HG02885 (cell line): ENCODE measurements around the gene ZNF25.
"Not testable (repeated sequence)": the region's sequence is repeated elsewhere in the genome, so short reads cannot be mapped to it uniquely, and the experiment has no call there.

Experiments
- ATAC-seq: cut with Tn5 transposase; IDR thresholded peaks from one replicate; pipeline ENCODE4 v1.9.1; 2021; ENCODE audit warnings: mild to moderate bottlenecking; ENCODE audit not compliant: unreplicated experiment, poor library complexity

The ZNF25 gene

GRCh38 chr10:37976091-37976879 lies at the start of gene ZNF25:
Gene ZNF25 (minus strand): TSS chr10:37976647. CDS start chr10:37971722, 4,925 bp downstream.
- peak; percentile 95 for ATAC-seq

- peak; percentile 94 for ATAC-seq
These were observed 48.8 kb upstream of the ZNF25 start for GRCh38 chr10:38025283-38025682.

DNA sequence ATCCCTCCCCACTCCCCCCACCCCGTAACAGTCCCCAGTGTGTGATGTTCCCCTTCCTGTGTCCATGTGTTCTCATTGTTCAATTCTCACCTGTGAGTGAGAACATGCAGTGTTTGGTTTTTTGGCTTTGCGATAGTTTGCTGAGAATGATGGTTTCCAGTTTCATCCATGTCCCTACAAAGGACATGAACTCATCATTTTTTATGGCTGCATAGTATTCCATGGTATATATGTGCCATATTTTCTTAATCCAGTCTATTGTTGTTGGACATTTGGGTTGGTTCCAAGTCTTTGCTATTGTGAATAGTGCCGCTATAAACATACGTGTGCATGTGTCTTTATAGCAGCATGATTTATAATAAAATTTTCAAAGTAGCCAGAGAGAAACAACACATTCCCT lies 42.7 kb upstream of the ZNF25 start:
- ATAC-seq = not testable (repeated sequence)

- ATAC-seq = no peak
These were observed 39.9 kb upstream of the ZNF25 start for GRCh38 chr10:38016354-38016753.

GRCh38 chr10:38010119-38010903 lies 33.9 kb upstream of the ZNF25 start, which contains the start of gene ZNF33A:
Gene ZNF33A (plus strand): TSS chr10:38010675. CDS start chr10:38012342, 1,667 bp downstream.
- ATAC-seq = peak; percentile 81

- no peak for ATAC-seq
These were observed 31.5 kb upstream of the ZNF25 start for GRCh38 chr10:38007991-38008390.

GRCh38 chr10:38007551-38007950 lies 31.1 kb upstream of the ZNF25 start:
- ATAC-seq = no peak

- ATAC-seq = no peak
These were observed 27.1 kb upstream of the ZNF25 start for GRCh38 chr10:38003588-38003987.

GRCh38 chr10:38003026-38003425 lies 26.6 kb upstream of the ZNF25 start:
- ATAC-seq = no peak

- ATAC-seq = not testable (repeated sequence)
These were observed 24.0 kb upstream of the ZNF25 start for GRCh38 chr10:38000474-38000873.

- not testable (repeated sequence) for ATAC-seq
These were observed 22.5 kb upstream of the ZNF25 start for GRCh38 chr10:37998920-37999319.

GRCh38 chr10:37992083-37992482 lies 15.6 kb upstream of the ZNF25 start:
- ATAC-seq = no peak

DNA sequence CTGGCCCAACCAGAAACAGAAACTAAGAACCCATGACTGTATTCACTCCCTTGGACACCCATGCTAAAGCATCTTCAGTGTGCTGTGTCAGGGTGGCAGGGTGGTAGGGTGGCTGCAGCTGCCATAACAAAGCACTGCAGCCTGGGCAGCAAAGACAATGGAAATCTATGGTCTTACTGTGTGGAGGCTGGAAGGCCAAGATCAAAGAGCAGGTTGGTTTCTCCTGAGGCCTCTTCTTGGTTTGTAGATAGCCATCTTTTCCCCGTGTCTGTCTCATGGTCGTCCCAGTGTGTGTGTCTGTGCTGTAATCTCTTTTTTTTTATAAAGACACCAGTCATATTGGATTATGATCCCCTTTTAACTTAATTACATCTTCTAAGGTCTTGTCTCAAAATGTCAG lies 15.2 kb upstream of the ZNF25 start:
- no peak for ATAC-seq

GRCh38 chr10:37976880-37977203 lies 395 bp upstream of the ZNF25 start:
- ATAC-seq = peak; percentile 0

DNA sequence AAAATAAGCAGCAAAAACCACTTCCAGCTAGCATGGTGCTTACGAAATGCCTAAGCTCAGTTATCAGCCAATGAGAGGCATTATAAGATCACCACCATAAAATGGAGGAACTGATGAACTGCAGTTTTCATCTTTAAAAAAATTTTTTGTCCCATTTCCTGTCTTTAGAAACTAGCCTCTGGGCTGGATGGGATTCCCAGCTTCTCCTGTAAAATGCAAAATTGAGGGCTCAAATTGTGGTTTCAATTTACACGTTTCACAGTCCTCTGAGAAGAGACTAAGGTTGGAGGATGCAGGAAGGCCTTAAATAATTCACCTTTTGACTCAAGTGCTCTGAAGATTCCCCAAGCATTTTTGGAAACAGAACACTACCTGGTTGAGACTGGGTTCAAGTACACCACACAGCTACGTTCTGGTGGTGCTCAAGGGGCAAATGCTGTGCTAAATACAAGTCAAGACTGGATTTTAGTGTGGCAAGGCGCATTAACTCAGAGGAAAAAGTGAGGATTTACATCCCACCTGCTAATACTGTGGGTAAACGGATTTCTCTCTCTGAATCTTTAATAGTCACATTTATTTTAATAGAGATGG lies 951 bp downstream of the ZNF25 start:
- ATAC-seq = no peak

GRCh38 chr10:37972396-37972795 lies 4.1 kb downstream of the ZNF25 start:
- ATAC-seq = no peak

GRCh38 chr10:37965006-37965405 lies 11.4 kb downstream of the ZNF25 start:
- no peak for ATAC-seq

DNA sequence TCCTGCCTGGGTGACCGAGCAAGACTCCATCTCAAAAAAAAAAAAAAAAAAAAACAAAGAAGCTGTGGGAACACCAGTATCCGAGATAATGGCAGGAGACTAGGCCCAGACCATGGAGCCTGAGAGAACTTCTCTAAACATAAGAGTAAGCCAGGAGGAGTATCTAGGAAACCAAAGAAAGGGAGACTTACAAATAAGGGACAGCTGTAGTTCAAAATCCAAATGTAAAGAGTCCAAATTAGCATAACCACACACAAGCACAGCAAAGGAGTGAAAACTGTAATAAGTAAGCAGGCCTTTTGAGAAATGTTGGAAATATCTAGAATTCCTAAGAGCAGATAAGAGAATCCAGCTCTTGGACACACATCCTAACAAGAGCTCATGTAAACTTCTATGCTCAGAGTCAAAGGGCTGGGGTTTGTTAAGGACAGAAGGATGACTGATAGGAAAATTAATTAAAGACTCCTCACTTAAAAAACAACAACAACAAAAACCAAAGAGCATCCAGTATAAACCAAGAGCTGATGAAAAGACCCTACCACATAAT lies 15.8 kb downstream of the ZNF25 start:
- ATAC-seq = no peak

- ATAC-seq = no peak
These were observed 18.6 kb downstream of the ZNF25 start for GRCh38 chr10:37957841-37958240.

DNA sequence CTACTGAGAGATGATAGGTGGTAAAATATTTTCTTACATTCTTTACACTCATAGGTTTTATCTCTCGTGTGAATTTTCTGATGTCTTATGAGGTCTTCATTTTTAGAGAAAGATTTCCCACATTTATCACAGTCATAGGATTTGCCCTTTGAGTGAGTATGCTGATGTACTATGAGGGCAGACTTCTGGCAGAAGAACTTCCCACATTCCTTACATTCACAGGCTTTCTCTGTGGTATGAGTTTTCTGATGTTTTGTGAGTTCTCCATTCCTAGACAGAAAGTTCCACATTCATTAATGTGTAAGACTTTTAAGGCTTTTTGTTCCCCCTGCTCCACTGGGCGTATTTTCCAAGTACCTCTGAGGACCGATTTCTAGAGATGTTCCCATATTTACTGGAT lies 23.5 kb downstream of the ZNF25 start:
- no peak for ATAC-seq
